Measurements from ENCODE around the gene SPTSSB.

GRCh38 chr3:161358488-161358887, 12.8 kb downstream of the SPTSSB start:
- no peak for TF ChIP-seq TARDBP (IDR thresholded peaks at IDR 0.05)
- TF ChIP-seq FOXK2 (IDR thresholded peaks at IDR 0.05): no peak
- TF ChIP-seq BHLHE40 (IDR thresholded peaks at IDR 0.05; ENCODE audit: borderline replicate concordance): no peak
- no peak for TF ChIP-seq ZNF384 (IDR thresholded peaks at IDR 0.05)
- no peak for TF ChIP-seq ELF4 (IDR thresholded peaks at IDR 0.05)
